HCT116 (cell line): ENCODE measurements around the gene DMKN. TPM values are rescaled to one million over a fixed set of nuclear protein-coding genes. Genes with fewer than 3 reads are reported as not detected.

ENCODE experiments used
- ATAC-seq: fragments of 200-7000 bp; cut with Tn5 transposase; 2 replicates; pipeline ENCODE4 v1.9.1; 2020; ENCODE audit warnings: mild to moderate bottlenecking, moderate library complexity
- BruUV-seq: library from RNA; stranded (reverse); fragments of 400-500 nt; replicated peaks from 2 replicates; lab custom pipeline; 2021; lab: Mats Ljungman, UMichigan
- CTCF ChIA-PET: fragments of 300-600 bp; sonication (Branson Sonifier 250); formaldehyde crosslinking; loops from one replicate; lab custom pipeline; 2021; ENCODE audit warnings: antibody characterized with exemption; lab: Charles Lee
- POLR2A ChIA-PET: fragments of 300-600, 350-600 bp; sonication (Branson Sonifier 250); formaldehyde crosslinking; loops from one replicate; lab custom pipeline; 2021; ENCODE audit warnings: antibody characterized with exemption; lab: Charles Lee
- RAD21 ChIA-PET, 2 experiments: fragments of 300-600 bp; sonication (Branson Sonifier 250); formaldehyde crosslinking; loops; one replicate each; lab custom pipeline; 2023; ENCODE audit warnings: low total read pairs in 2 of 2; ENCODE audit not compliant: uncharacterized antibody in 2 of 2, unreplicated experiment in 2 of 2, low non-redundant PET in 1 of 2; lab: Charles Lee
- DNase-seq: peaks from one replicate; pipeline ENCODE4 v3.0.0-alpha.2; 2010; ENCODE audit warnings: low read depth, low spot score
- H2AFZ ChIP-seq: fragments of 200-600 bp; shearing (Covaris generic), sonication (generic); 2 replicates; pipeline ENCODE4 v1.6.1; 2017; ENCODE audit warnings: low read depth, mixed run types, mixed read lengths, antibody characterized with exemption, low read length; ENCODE audit not compliant: poor library complexity, severe bottlenecking
- H3K27ac ChIP-seq: 2 replicates; pipeline ENCODE4 v1.5.1; 2012; ENCODE audit warnings: low read depth, low read length
- H3K27me3 ChIP-seq: fragments of 200-600 bp; sonication (generic); 2 replicates; pipeline ENCODE4 v1.6.1; 2016; ENCODE audit warnings: mixed run types, low read length, mixed read lengths; ENCODE audit not compliant: insufficient read depth
- H3K36me3 ChIP-seq, 2 experiments: fragments of 200-500 bp in 1 of 2; fragments of 200-600 bp in 1 of 2; sonication (Bioruptor generic) in 1 of 2; sonication (generic) in 1 of 2; 2 replicates each; pipeline versions ENCODE4 v1.5.1 to v1.6.1; 2014 to 2016; ENCODE audit warnings: low read length in 2 of 2, inconsistent platforms in 1 of 2, mixed read lengths in 1 of 2, mixed run types in 1 of 2; ENCODE audit not compliant: insufficient read depth in 2 of 2, control insufficient read depth in 1 of 2
- H3K4me1 ChIP-seq, 2 experiments: fragments of 200-600 bp in 1 of 2; sonication (generic) in 1 of 2; 2 replicates each; pipeline versions ENCODE4 v1.5.1 to v1.6.1; 2012 to 2017; ENCODE audit warnings: low read length in 2 of 2, inconsistent platforms in 1 of 2, mild to moderate bottlenecking in 1 of 2, mixed read lengths in 1 of 2, mixed run types in 1 of 2, moderate library complexity in 1 of 2; ENCODE audit not compliant: insufficient read depth in 2 of 2, control insufficient read depth in 1 of 2
- H3K4me2 ChIP-seq: fragments of 200-600 bp; sonication (generic); 2 replicates; pipeline ENCODE4 v1.6.1; 2017; ENCODE audit warnings: mixed run types, low read length, mixed read lengths
- H3K4me3 ChIP-seq, 2 experiments: fragments of 200-600 bp in 1 of 2; sonication (generic) in 1 of 2; replicated peaks in 1 of 2; 2 replicates each; pipeline ENCODE4 v1.5.1; 2011 to 2016; ENCODE audit warnings: low read length in 2 of 2, control low read depth in 1 of 2, low read depth in 1 of 2, mild to moderate bottlenecking in 1 of 2, mixed read lengths in 1 of 2, mixed run types in 1 of 2
- H3K79me2 ChIP-seq: fragments of 200-600 bp; sonication (generic); 2 replicates; pipeline ENCODE4 v1.6.1; 2017; ENCODE audit warnings: mild to moderate bottlenecking, mixed run types, low read length, moderate library complexity, mixed read lengths; ENCODE audit not compliant: insufficient read depth
- H3K9ac ChIP-seq: fragments of 200-600 bp; sonication (generic); 2 replicates; pipeline ENCODE4 v1.6.1; 2016; ENCODE audit warnings: low read length, mixed read lengths
- H3K9me2 ChIP-seq: fragments of 200-600 bp; sonication (generic), shearing (Covaris generic); 2 replicates; pipeline ENCODE4 v1.6.1; 2017; ENCODE audit warnings: mixed run types, mild to moderate bottlenecking, moderate library complexity; ENCODE audit not compliant: insufficient read depth
- H3K9me3 ChIP-seq, 2 experiments: fragments of 200-500 bp in 1 of 2; fragments of 200-600 bp in 1 of 2; sonication (Bioruptor generic) in 1 of 2; sonication (generic) in 1 of 2; 2 replicates each; pipeline ENCODE4 v1.6.1; 2014 to 2017; ENCODE audit warnings: low read length in 2 of 2, mixed read lengths in 2 of 2, inconsistent platforms in 1 of 2, low read depth in 1 of 2, mild to moderate bottlenecking in 1 of 2, mixed run types in 1 of 2, moderate library complexity in 1 of 2; ENCODE audit not compliant: control insufficient read depth in 1 of 2, insufficient read depth in 1 of 2
- H4K20me1 ChIP-seq: fragments of 200-600 bp; sonication (generic), shearing (Covaris generic); 2 replicates; pipeline ENCODE4 v1.6.1; 2017; ENCODE audit warnings: mixed run types, mild to moderate bottlenecking, moderate library complexity; ENCODE audit not compliant: insufficient read depth
- CBX3 ChIP-seq: IDR thresholded peaks from 2 replicates; pipeline ENCODE4 v1.6.1; 2012; ENCODE audit warnings: low read depth
- CEBPB ChIP-seq: IDR thresholded peaks from 2 replicates; pipeline ENCODE4 v1.6.1; 2012; ENCODE audit warnings: low read depth
- EZH2 ChIP-seq: fragments of 200-600 bp; sonication (generic); IDR thresholded peaks from 2 replicates; pipeline ENCODE4 v1.6.1; 2017; ENCODE audit warnings: antibody characterized with exemption, mixed run types
- JUND ChIP-seq: IDR thresholded peaks from 2 replicates; pipeline ENCODE4 v1.6.1; 2012
- POLR2A ChIP-seq: IDR thresholded peaks from 2 replicates; pipeline ENCODE4 v1.7.0; 2011; ENCODE audit warnings: borderline replicate concordance; ENCODE audit not compliant: insufficient read depth, insufficient read length; ENCODE audit errors: extremely low read depth
- POLR2AphosphoS5 ChIP-seq: IDR thresholded peaks from 2 replicates; pipeline ENCODE4 v1.6.1; 2011; ENCODE audit warnings: mild to moderate bottlenecking, low read depth, low read length, moderate library complexity
- RAD21 ChIP-seq: IDR thresholded peaks from 2 replicates; pipeline ENCODE4 v1.6.1; 2012; ENCODE audit warnings: low read depth, mild to moderate bottlenecking
- SIN3A ChIP-seq: IDR thresholded peaks from 2 replicates; pipeline ENCODE4 v1.6.1; 2012; ENCODE audit warnings: low read depth
- SP1 ChIP-seq: IDR thresholded peaks from 2 replicates; pipeline ENCODE4 v1.6.1; 2012; ENCODE audit warnings: low read depth
- SRF ChIP-seq: IDR thresholded peaks from 2 replicates; pipeline ENCODE4 v1.6.1; 2012; ENCODE audit warnings: low read depth
- ZFX ChIP-seq: fragments of 450-650 bp; IDR thresholded peaks from 2 replicates; pipeline ENCODE4 v1.6.1; 2017
- intact Hi-C: fragments of 100-400 bp; cut with micrococcal nuclease; formaldehyde crosslinking; loops from 2 replicates; pipeline ENCODE4 v1.10.0; 2022
- total RNA-seq: library from RNA; stranded (reverse); gene quantifications from one replicate; pipeline ENCODE4 v1.2.1, GENCODE V29; 2021; ENCODE audit not compliant: unreplicated experiment
- TF ChIP-seq, protein P1 (sequence below): IDR thresholded peaks from 2 replicates; pipeline ENCODE4 v1.6.1; 2012
- TF ChIP-seq, protein P2 (sequence below): IDR thresholded peaks from 2 replicates; pipeline ENCODE4 v1.6.1; 2011; ENCODE audit warnings: mild to moderate bottlenecking, low read length, moderate library complexity; ENCODE audit not compliant: insufficient replicate concordance; ENCODE audit errors: extremely low read depth
- TF ChIP-seq, protein P3 (sequence below): IDR thresholded peaks from 2 replicates; pipeline ENCODE4 v1.6.1; 2012
- TF ChIP-seq, protein P4 (sequence below): IDR thresholded peaks from 2 replicates; pipeline ENCODE4 v1.6.1; 2012; ENCODE audit warnings: low read depth

Gene DMKN
- total RNA-seq, 1 experiment from 2014 or later, result 246 TPM

DNA sequence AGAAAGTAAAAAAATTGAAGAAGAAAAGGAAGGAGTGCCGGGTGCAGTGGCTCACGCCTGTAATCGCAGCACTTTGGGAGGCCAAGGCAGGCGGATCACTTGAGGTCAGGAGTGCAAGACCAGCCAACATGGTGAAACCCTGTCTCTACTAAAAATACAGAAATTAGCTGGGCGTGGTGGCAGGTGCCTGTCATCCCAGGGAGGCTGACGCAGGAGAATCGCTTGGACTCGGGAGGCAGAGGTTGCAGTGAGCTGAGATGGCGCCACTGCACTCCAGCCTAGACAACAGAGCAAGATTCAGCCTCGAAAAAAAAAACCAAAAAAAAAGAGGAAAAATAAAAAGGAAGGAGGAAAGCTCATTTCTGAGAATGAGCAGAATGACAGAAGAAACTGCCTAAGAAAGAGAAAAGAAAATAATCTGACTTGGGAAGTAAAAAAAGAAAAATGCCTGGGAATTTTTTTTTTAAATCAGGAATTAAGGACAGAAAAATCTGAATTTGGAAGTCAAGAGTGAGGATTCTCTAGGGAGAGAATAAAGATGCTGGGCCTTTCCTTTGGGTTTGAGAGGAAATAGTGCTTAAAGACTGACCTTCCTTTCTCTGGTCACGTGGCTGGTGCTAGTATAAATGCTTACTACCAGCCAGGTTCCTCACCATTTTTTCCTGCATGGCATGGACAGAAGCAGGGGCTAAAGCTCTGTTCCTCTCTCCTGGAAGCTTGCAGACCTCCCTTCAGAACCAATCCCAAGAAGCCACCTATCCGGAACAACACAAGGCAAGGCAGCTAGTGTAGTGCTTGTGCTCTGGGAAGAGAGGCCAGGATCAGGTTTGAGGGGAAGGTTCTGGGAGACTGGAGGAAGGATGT lies 65.6 kb downstream of the DMKN start, which contains the start of gene FFAR2:
Gene FFAR2 (plus strand): TSS at position 652 of the 864 bp plus-strand sequence. CDS start 1,458 bp downstream, outside the sequence.
- BruUV-seq, result no TSS peak

More for the DNA sequence above, 65.6 kb downstream of the DMKN start, which contains the start of gene FFAR2:
- Histone ChIP-seq H3K9ac (no peak within 1 kb of the TSS), H3K4me2 (no peak within 1 kb of the TSS), H3K27me3 (peaks cover 29% of the 10 kb centered on the region), H3K4me3 (no peak within 1 kb of the TSS), H4K20me1 (no peaks in the 10 kb centered on the region), H3K36me3 (no peaks in the 10 kb centered on the region), H3K9me3 (no peaks in the 10 kb centered on the region), H3K79me2 (no peaks in the 10 kb centered on the region), H3K9me2 (no peaks in the 10 kb centered on the region), H2AFZ (no peak within 1 kb of the TSS), H3K4me1 (no peaks in the 10 kb centered on the region), H3K27ac (no peak within 1 kb of the TSS)
- RAD21 ChIA-PET, result no interaction called here
- POLR2A ChIA-PET, result no interaction called here
- intact Hi-C loops, result no loop called here
- TF ChIP-seq EZH2 (no peak), POLR2A (no peak), SP1 (no peak), RAD21 (no peak), CBX3 (no peak), SIN3A (no peak), SRF (no peak), JUND (no peak), CEBPB (no peak), ZFX (no peak), POLR2AphosphoS5 (no peak)
- TF ChIP-seq, protein P1, sequence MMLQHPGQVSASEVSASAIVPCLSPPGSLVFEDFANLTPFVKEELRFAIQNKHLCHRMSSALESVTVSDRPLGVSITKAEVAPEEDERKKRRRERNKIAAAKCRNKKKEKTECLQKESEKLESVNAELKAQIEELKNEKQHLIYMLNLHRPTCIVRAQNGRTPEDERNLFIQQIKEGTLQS, result no peak
- TF ChIP-seq, protein P2, sequence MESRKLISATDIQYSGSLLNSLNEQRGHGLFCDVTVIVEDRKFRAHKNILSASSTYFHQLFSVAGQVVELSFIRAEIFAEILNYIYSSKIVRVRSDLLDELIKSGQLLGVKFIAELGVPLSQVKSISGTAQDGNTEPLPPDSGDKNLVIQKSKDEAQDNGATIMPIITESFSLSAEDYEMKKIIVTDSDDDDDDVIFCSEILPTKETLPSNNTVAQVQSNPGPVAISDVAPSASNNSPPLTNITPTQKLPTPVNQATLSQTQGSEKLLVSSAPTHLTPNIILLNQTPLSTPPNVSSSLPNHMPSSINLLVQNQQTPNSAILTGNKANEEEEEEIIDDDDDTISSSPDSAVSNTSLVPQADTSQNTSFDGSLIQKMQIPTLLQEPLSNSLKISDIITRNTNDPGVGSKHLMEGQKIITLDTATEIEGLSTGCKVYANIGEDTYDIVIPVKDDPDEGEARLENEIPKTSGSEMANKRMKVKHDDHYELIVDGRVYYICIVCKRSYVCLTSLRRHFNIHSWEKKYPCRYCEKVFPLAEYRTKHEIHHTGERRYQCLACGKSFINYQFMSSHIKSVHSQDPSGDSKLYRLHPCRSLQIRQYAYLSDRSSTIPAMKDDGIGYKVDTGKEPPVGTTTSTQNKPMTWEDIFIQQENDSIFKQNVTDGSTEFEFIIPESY, result no peak
- TF ChIP-seq, protein P3, sequence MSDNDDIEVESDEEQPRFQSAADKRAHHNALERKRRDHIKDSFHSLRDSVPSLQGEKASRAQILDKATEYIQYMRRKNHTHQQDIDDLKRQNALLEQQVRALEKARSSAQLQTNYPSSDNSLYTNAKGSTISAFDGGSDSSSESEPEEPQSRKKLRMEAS, result no peak
- TF ChIP-seq, protein P4, sequence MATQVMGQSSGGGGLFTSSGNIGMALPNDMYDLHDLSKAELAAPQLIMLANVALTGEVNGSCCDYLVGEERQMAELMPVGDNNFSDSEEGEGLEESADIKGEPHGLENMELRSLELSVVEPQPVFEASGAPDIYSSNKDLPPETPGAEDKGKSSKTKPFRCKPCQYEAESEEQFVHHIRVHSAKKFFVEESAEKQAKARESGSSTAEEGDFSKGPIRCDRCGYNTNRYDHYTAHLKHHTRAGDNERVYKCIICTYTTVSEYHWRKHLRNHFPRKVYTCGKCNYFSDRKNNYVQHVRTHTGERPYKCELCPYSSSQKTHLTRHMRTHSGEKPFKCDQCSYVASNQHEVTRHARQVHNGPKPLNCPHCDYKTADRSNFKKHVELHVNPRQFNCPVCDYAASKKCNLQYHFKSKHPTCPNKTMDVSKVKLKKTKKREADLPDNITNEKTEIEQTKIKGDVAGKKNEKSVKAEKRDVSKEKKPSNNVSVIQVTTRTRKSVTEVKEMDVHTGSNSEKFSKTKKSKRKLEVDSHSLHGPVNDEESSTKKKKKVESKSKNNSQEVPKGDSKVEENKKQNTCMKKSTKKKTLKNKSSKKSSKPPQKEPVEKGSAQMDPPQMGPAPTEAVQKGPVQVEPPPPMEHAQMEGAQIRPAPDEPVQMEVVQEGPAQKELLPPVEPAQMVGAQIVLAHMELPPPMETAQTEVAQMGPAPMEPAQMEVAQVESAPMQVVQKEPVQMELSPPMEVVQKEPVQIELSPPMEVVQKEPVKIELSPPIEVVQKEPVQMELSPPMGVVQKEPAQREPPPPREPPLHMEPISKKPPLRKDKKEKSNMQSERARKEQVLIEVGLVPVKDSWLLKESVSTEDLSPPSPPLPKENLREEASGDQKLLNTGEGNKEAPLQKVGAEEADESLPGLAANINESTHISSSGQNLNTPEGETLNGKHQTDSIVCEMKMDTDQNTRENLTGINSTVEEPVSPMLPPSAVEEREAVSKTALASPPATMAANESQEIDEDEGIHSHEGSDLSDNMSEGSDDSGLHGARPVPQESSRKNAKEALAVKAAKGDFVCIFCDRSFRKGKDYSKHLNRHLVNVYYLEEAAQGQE, result no peak
- CTCF ChIA-PET, result no interaction called here
- ATAC-seq (no peak), DNase-seq (no peak)
